Suprapubic skin (tissue), 4 donors: ENCODE data around the gene HOXA6. TPM values are rescaled to one million over a fixed set of nuclear protein-coding genes. Genes with fewer than 3 reads are reported as not detected.

Experiments
- DNase-seq, 2 donors: peaks; one replicate each; pipeline ENCODE4 v3.0.0-alpha.2; 2019; ENCODE audit warnings: low spot score in 2 of 2
- H3K27ac ChIP-seq: fragments of 200-600 bp; sonication (generic); one replicate; pipeline ENCODE4 v1.5.1; 2019
- H3K27me3 ChIP-seq: fragments of 200-600 bp; sonication (generic); one replicate; pipeline ENCODE4 v1.5.1; 2019
- H3K36me3 ChIP-seq: fragments of 200-600 bp; sonication (generic); one replicate; pipeline ENCODE4 v1.5.1; 2019
- H3K4me1 ChIP-seq: fragments of 200-600 bp; sonication (generic); one replicate; pipeline ENCODE4 v1.5.1; 2019
- H3K4me3 ChIP-seq: fragments of 200-600 bp; sonication (generic); one replicate; pipeline ENCODE4 v1.5.1; 2019; ENCODE audit warnings: mild to moderate bottlenecking
- H3K9me3 ChIP-seq: fragments of 200-600 bp; sonication (generic); one replicate; pipeline ENCODE4 v1.5.1; 2019
- EP300 ChIP-seq: sonication (generic); formaldehyde crosslinking; IDR thresholded peaks from one replicate; pipeline ENCODE4 v1.6.1; 2017; ENCODE audit warnings: antibody characterized with exemption
- POLR2A ChIP-seq, 2 donors: fragments of 450-650 bp; IDR thresholded peaks; one replicate each; pipeline ENCODE4 v1.6.1; 2017; ENCODE audit warnings: antibody characterized with exemption in 2 of 2, mild to moderate bottlenecking in 2 of 2, moderate library complexity in 2 of 2
- POLR2AphosphoS5 ChIP-seq, 3 donors: sonication (generic); formaldehyde crosslinking; IDR thresholded peaks; one replicate each; pipeline ENCODE4 v1.6.1; 2017; ENCODE audit warnings: antibody characterized with exemption in 3 of 3
- WGBS: methylation state at CpG from one replicate; pipeline ENCODE4 v1.1.5; 2018; 5-methylcytosine and 5-hydroxymethylcytosine counted together
- total RNA-seq, 4 donors: library from RNA; depleted of rRNA; stranded (reverse); fragments of >200 nt; gene quantifications; one replicate each; pipeline ENCODE4 v1.1.0, GENCODE V29; 2016
- TF ChIP-seq, protein P1 (sequence below), 2 donors: fragments of 200-600 bp in 1 of 2; fragments of 450-650 bp in 1 of 2; sonication (generic) in 1 of 2; IDR thresholded peaks; one replicate each; pipeline ENCODE4 v1.5.1; 2016 to 2019; ENCODE audit warnings: antibody characterized with exemption in 2 of 2, mild to moderate bottlenecking in 1 of 2, moderate library complexity in 1 of 2

Gene HOXA6
- total RNA-seq, 4 donors from 2014 or later, result 4.0 to 9.3 (median 6.4) TPM

DNA sequence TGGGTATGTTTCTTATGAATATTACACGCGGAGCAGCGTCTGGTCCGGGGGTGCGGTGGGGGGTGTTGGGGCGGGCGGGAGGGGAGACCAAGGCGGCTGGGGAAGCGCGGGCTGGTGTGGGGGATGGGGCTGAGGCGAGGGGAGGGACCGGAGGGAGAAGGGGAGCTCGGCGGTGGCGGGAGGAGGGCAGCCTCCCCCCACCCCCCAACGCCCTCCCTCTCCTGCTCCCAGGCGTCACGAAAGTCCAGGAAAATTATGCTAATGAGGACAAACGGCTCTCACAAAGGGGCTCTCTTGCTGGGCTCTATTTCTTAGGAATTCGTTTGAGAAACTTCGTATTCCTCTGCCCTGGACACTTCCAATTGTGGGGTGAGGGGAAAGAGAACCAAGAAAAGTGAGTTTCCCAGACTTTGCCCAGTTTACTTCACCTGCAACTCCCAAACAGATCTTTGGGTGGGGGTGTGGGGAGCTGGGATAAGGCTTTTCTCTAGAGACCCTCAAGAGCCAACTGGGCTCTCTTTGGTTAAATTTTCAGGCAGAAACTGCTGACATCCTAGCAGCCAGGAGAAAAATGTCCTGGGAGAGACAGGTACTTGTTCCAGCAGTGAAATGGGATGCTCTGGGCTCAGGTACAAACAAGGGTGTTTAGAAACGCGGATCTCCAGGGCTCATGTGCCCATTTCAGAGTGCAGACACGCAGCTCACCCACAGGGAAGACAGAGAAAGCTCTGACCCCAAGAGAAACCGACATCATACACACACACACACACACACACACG is 33.4 kb downstream of the HOXA6 start:
- no peaks in the 10 kb centered on the region for H3K9me3 ChIP-seq

DNA sequence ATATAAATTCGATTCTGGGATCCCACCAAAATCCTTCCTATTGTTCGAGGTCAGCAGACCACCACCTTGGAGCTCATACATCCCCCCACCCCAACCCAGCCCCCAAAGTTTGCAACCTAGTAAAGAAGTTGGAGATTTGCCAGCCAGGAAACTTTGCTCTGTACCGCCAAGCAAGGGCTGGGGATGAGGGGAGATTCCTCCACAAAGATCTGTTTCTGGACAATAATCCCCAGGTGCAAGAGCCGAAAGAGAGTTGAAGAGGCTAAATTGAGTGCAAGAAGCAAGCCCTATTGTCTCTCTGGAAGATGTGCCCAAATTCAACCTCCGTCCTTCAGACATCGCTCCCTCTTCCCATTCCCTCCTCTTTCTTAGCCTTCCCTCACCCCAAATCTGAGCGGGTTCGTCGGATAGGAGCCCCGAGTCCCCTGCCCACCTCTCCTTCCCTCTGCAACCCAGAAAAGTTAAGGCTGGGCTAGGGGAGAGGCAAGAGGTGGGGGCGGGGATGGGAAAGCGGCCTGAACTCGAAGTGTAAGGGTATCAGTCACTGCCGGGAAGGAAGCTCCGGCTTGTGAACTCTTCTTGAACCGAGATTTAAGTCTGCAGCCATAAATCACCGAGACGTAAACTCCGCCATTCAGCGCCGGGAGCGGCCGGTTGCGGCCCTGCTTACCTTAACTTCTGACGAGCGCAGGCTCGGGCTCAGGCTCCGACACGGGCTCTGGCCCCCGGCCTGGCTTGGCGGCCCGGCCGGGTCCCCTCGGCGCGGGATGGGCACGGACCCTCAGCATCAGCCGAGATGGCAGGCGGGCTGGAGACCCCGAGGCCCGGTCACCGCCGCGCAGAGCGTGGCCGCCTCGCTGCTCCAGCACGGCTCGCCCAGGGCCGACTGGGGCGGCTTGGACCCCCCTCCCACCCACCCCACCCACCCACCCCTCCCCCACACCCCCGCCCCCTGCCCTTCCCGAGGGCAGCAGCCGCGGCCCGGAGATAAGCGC is 34.3 kb downstream of the HOXA6 start:
- DNase-seq, result peak in 1 of 2 donors; percentile 60
- H3K4me1 ChIP-seq, result peaks cover 45% of the 10 kb centered on the region

More for the DNA sequence above, 33.4 kb downstream of the HOXA6 start:
- TF ChIP-seq POLR2A (IDR thresholded peaks at IDR 0.05) (no peak), POLR2AphosphoS5 (IDR thresholded peaks at IDR 0.05) (no peak), EP300 (no peak)
- TF ChIP-seq, protein P1, sequence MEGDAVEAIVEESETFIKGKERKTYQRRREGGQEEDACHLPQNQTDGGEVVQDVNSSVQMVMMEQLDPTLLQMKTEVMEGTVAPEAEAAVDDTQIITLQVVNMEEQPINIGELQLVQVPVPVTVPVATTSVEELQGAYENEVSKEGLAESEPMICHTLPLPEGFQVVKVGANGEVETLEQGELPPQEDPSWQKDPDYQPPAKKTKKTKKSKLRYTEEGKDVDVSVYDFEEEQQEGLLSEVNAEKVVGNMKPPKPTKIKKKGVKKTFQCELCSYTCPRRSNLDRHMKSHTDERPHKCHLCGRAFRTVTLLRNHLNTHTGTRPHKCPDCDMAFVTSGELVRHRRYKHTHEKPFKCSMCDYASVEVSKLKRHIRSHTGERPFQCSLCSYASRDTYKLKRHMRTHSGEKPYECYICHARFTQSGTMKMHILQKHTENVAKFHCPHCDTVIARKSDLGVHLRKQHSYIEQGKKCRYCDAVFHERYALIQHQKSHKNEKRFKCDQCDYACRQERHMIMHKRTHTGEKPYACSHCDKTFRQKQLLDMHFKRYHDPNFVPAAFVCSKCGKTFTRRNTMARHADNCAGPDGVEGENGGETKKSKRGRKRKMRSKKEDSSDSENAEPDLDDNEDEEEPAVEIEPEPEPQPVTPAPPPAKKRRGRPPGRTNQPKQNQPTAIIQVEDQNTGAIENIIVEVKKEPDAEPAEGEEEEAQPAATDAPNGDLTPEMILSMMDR (IDR thresholded peaks at IDR 0.05), result no peak
- Histone ChIP-seq H3K4me3 (peak overlapping the region; percentile 58), H3K4me1 (peaks cover 45% of the 10 kb centered on the region), H3K36me3 (peaks cover 8% of the 10 kb centered on the region), H3K27ac (peak overlapping the region; percentile 86), H3K27me3 (no peaks in the 10 kb centered on the region)
- peak in 1 of 2 donors; percentile 54 for DNase-seq
- WGBS, result 31% methylated on average over 21 of the region's 26 CpGs

DNA sequence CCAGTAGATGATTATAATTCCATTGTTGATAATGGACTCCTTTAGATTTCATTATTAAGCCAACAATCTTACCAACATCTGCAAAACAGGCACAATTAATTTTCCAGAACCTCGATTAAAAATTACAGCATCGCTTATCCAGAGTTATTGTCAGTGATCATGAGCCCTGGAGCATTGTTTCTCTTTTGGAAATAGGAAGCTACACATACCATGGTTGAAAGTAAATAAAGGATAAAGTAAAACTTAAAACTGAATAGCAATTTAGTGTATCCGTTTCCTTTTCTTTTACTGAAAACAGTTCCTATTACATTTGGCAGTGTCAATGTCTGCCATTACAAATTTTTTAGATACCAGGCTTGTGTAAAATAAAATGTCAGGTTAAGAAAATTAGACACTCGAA is 35.2 kb downstream of the HOXA6 start:
- no peak for DNase-seq
- TF ChIP-seq, protein P1 (IDR thresholded peaks at IDR 0.05), result no peak
- H3K27me3 ChIP-seq, result no peaks in the 10 kb centered on the region
- peaks cover 45% of the 10 kb centered on the region for H3K4me1 ChIP-seq
- peaks cover 12% of the 10 kb centered on the region for H3K36me3 ChIP-seq
- WGBS, result 47% methylated on average over 4 of the region's 4 CpGs
- no peak overlapping the region for H3K27ac ChIP-seq
- H3K9me3 ChIP-seq, result no peaks in the 10 kb centered on the region
- H3K4me3 ChIP-seq, result no peak overlapping the region

More for the DNA sequence above, 34.3 kb downstream of the HOXA6 start:
- Histone ChIP-seq H3K27ac (peak overlapping the region; percentile 86), H3K9me3 (no peaks in the 10 kb centered on the region), H3K36me3 (peaks cover 8% of the 10 kb centered on the region), H3K4me3 (peak overlapping the region; percentile 58), H3K27me3 (no peaks in the 10 kb centered on the region)
- TF ChIP-seq POLR2A (IDR thresholded peaks at IDR 0.05), result no peak
- TF ChIP-seq POLR2AphosphoS5 (IDR thresholded peaks at IDR 0.05), result no peak
- no peak for TF ChIP-seq EP300
- TF ChIP-seq, protein P1 (IDR thresholded peaks at IDR 0.05), result no peak
- WGBS, result 38% methylated on average over 24 of the region's 57 CpGs

DNA sequence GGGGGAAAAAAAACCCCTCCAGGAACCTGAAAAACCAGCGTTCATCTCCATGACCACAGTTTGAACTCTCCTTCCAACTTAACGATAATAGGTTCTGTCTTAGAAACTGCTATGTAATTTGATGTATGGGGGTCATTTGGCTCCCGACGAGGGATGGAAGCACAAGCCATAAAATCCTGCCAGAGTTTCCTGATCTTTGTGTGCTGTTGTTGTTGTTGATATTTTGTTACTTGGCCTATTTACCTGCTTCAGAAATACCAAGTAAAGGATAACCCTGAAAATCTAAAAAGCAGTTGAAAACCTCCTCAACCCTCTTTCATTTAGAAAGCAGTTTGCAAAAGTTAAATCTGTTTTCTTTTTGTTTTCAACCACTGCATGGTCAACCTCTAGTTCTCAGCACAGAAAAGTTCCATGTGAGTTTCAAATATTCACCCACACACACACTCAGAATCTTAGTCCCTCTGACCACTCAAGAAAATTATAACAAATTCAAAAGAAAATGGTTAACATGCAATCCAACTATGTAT is 35.8 kb downstream of the HOXA6 start:
- peaks cover 45% of the 10 kb centered on the region for H3K4me1 ChIP-seq
- no peaks in the 10 kb centered on the region for H3K27me3 ChIP-seq
- peak overlapping the region; percentile 73 for H3K27ac ChIP-seq
- DNase-seq, result no peak
- no peaks in the 10 kb centered on the region for H3K9me3 ChIP-seq
- peaks cover 12% of the 10 kb centered on the region for H3K36me3 ChIP-seq
- TF ChIP-seq POLR2A (IDR thresholded peaks at IDR 0.05) (no peak), EP300 (no peak), POLR2AphosphoS5 (IDR thresholded peaks at IDR 0.05) (no peak)
- H3K4me3 ChIP-seq, result no peak overlapping the region
- WGBS, result 50% methylated on average over 4 of the region's 4 CpGs

DNA sequence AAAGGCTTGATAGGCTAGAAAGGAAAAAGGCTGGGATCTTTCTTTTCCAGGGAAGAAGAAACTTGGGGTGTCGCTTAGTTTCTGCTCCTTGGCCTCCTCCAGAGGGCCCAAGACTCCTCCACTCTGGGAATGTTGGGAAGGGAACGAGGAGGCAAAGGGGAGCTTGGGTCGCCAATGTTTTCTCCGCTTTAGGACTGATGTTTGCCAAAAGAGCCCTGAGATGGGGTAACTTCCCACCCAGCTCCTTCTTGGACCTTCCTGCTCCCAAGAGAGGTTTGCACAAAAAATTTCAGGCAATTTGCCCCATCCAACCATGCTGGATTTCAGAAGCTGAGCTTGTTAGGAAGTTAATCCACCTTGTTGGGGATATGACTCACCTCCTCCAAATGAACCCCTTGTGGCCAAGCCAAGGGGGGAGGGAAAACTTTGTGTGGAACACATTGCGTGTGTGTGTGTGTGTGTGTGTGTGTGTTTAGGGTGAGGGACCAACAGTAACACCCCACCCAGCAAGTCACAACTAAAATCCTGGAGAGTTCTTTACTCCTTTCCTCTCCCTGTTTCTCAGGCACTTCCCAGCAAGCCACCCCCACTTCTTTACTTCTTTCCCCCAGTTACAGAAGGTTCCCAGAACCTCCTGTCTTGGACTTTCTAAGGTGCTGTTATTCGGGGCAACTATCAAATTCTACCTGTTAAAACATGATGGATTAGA is 36.4 kb downstream of the HOXA6 start:
- H3K27me3 ChIP-seq, result no peaks in the 10 kb centered on the region
- peak overlapping the region; percentile 32 for H3K4me3 ChIP-seq
- H3K4me1 ChIP-seq, result peaks cover 45% of the 10 kb centered on the region
- peaks cover 12% of the 10 kb centered on the region for H3K36me3 ChIP-seq
- TF ChIP-seq, protein P1 (IDR thresholded peaks at IDR 0.05), result no peak
- TF ChIP-seq POLR2A (IDR thresholded peaks at IDR 0.05) (no peak), POLR2AphosphoS5 (IDR thresholded peaks at IDR 0.05) (no peak), EP300 (no peak)
- 59% methylated on average over 6 of the region's 6 CpGs for WGBS
- no peak for DNase-seq
- peak overlapping the region; percentile 73 for H3K27ac ChIP-seq
- H3K9me3 ChIP-seq, result no peaks in the 10 kb centered on the region
